ENCODE data around the gene RNU6-9. TPM values are rescaled to one million over a fixed set of nuclear protein-coding genes. Genes with fewer than 3 reads are reported as not detected.

RNU6-9 gene
- total and polyA plus RNA-seq, 2 donors = not detected

GRCh38 chr19:901216-902092, 8.2 kb downstream of the RNU6-9 start:
- Histone ChIP-seq H3K4me1 (ENCODE audit: control insufficient read depth in 2 of 2, insufficient read depth in 2 of 2, low read length in 2 of 2) (peaks cover 0 to 19% of the 10 kb centered on the region in 2 donors), H3K4me3 (ENCODE audit: low read length in 2 of 2) (no peak overlapping the region), H3K27ac (ENCODE audit: low read depth in 1 of 2, low read length in 1 of 2) (no peak overlapping the region), H3K27me3 (ENCODE audit: control insufficient read depth in 2 of 2, insufficient read depth in 1 of 2, low read length in 1 of 2) (no peaks in the 10 kb centered on the region), H3K9me3 (ENCODE audit: control insufficient read depth in 2 of 2, insufficient read depth in 1 of 2, low read length in 1 of 2) (no peaks in the 10 kb centered on the region), H3K36me3 (ENCODE audit: control insufficient read depth in 2 of 2, insufficient read depth in 2 of 2, low read length in 1 of 2) (peaks cover 39 to 42% of the 10 kb centered on the region in 2 donors)
- WGBS = 97% methylated on average over 27 of the region's 27 CpGs
- no peak for DNase-seq (ENCODE audit: low read depth in 6 of 9, low spot score in 9 of 9)

- no peak overlapping the region for H3K27ac ChIP-seq (ENCODE audit: low read depth in 1 of 2, low read length in 1 of 2)
- no peak for DNase-seq (ENCODE audit: low read depth in 6 of 9, low spot score in 9 of 9)
- H3K36me3 ChIP-seq (ENCODE audit: control insufficient read depth in 2 of 2, insufficient read depth in 2 of 2, low read length in 1 of 2) = peaks cover 34 to 38% of the 10 kb centered on the region in 2 donors
- no peaks in the 10 kb centered on the region for H3K27me3 ChIP-seq (ENCODE audit: control insufficient read depth in 2 of 2, insufficient read depth in 1 of 2, low read length in 1 of 2)
- H3K9me3 ChIP-seq (ENCODE audit: control insufficient read depth in 2 of 2, insufficient read depth in 1 of 2, low read length in 1 of 2) = no peaks in the 10 kb centered on the region
- H3K4me3 ChIP-seq (ENCODE audit: low read length in 2 of 2) = no peak overlapping the region
- 89% methylated on average over 7 of the region's 7 CpGs for WGBS
- peaks cover 0 to 25% of the 10 kb centered on the region in 2 donors for H3K4me1 ChIP-seq (ENCODE audit: control insufficient read depth in 2 of 2, insufficient read depth in 2 of 2, low read length in 2 of 2)
These were observed 8.7 kb downstream of the RNU6-9 start for GRCh38 chr19:902093-902370.

- Histone ChIP-seq H3K4me3 (ENCODE audit: low read length in 2 of 2) (no peak overlapping the region), H3K27ac (ENCODE audit: low read depth in 1 of 2, low read length in 1 of 2) (no peak overlapping the region), H3K27me3 (ENCODE audit: control insufficient read depth in 2 of 2, insufficient read depth in 1 of 2, low read length in 1 of 2) (no peaks in the 10 kb centered on the region), H3K36me3 (ENCODE audit: control insufficient read depth in 2 of 2, insufficient read depth in 2 of 2, low read length in 1 of 2) (peaks cover 29 to 32% of the 10 kb centered on the region in 2 donors), H3K4me1 (ENCODE audit: control insufficient read depth in 2 of 2, insufficient read depth in 2 of 2, low read length in 2 of 2) (peaks cover 0 to 31% of the 10 kb centered on the region in 2 donors), H3K9me3 (ENCODE audit: control insufficient read depth in 2 of 2, insufficient read depth in 1 of 2, low read length in 1 of 2) (no peaks in the 10 kb centered on the region)
- no peak for DNase-seq (ENCODE audit: low read depth in 6 of 9, low spot score in 9 of 9)
- 99% methylated on average over 14 of the region's 14 CpGs for WGBS
These were observed 9.4 kb downstream of the RNU6-9 start for GRCh38 chr19:902446-903226.

GRCh38 chr19:903266-903797, 10.0 kb downstream of the RNU6-9 start:
- H3K27ac ChIP-seq (ENCODE audit: low read depth in 1 of 2, low read length in 1 of 2) = no peak overlapping the region
- no peak for DNase-seq (ENCODE audit: low read depth in 6 of 9, low spot score in 9 of 9)
- no peak overlapping the region for H3K4me3 ChIP-seq (ENCODE audit: low read length in 2 of 2)
- 93% methylated on average over 32 of the region's 32 CpGs for WGBS
- no peaks in the 10 kb centered on the region for H3K9me3 ChIP-seq (ENCODE audit: control insufficient read depth in 2 of 2, insufficient read depth in 1 of 2, low read length in 1 of 2)
- H3K4me1 ChIP-seq (ENCODE audit: control insufficient read depth in 2 of 2, insufficient read depth in 2 of 2, low read length in 2 of 2) = peaks cover 0 to 37% of the 10 kb centered on the region in 2 donors
- no peaks in the 10 kb centered on the region for H3K27me3 ChIP-seq (ENCODE audit: control insufficient read depth in 2 of 2, insufficient read depth in 1 of 2, low read length in 1 of 2)
- H3K36me3 ChIP-seq (ENCODE audit: control insufficient read depth in 2 of 2, insufficient read depth in 2 of 2, low read length in 1 of 2) = peaks cover 28 to 29% of the 10 kb centered on the region in 2 donors

- Histone ChIP-seq H3K36me3 (ENCODE audit: control insufficient read depth in 2 of 2, insufficient read depth in 2 of 2, low read length in 1 of 2) (peaks cover 19 to 21% of the 10 kb centered on the region in 2 donors), H3K4me3 (ENCODE audit: low read length in 2 of 2) (no peak overlapping the region), H3K27ac (ENCODE audit: low read depth in 1 of 2, low read length in 1 of 2) (no peak overlapping the region), H3K27me3 (ENCODE audit: control insufficient read depth in 2 of 2, insufficient read depth in 1 of 2, low read length in 1 of 2) (no peaks in the 10 kb centered on the region), H3K9me3 (ENCODE audit: control insufficient read depth in 2 of 2, insufficient read depth in 1 of 2, low read length in 1 of 2) (peaks cover 0 to 6% of the 10 kb centered on the region in 2 donors), H3K4me1 (ENCODE audit: control insufficient read depth in 2 of 2, insufficient read depth in 2 of 2, low read length in 2 of 2) (peaks cover 9 to 37% of the 10 kb centered on the region in 2 donors)
- no peak for DNase-seq (ENCODE audit: low read depth in 6 of 9, low spot score in 9 of 9)
- 98% methylated on average over 8 of the region's 8 CpGs for WGBS
These were observed 11.3 kb downstream of the RNU6-9 start for GRCh38 chr19:904545-904944.

GRCh38 chr19:906480-906879, 13.2 kb downstream of the RNU6-9 start:
- 89% methylated on average over 7 of the region's 7 CpGs for WGBS
- no peak overlapping the region for H3K4me3 ChIP-seq (ENCODE audit: low read length in 2 of 2)
- DNase-seq (ENCODE audit: low read depth in 6 of 9, low spot score in 9 of 9) = no peak
- H3K27me3 ChIP-seq (ENCODE audit: control insufficient read depth in 2 of 2, insufficient read depth in 1 of 2, low read length in 1 of 2) = no peaks in the 10 kb centered on the region
- H3K9me3 ChIP-seq (ENCODE audit: control insufficient read depth in 2 of 2, insufficient read depth in 1 of 2, low read length in 1 of 2) = peaks cover 0 to 6% of the 10 kb centered on the region in 2 donors
- no peak overlapping the region for H3K27ac ChIP-seq (ENCODE audit: low read depth in 1 of 2, low read length in 1 of 2)
- H3K36me3 ChIP-seq (ENCODE audit: control insufficient read depth in 2 of 2, insufficient read depth in 2 of 2, low read length in 1 of 2) = peaks cover 5 to 7% of the 10 kb centered on the region in 2 donors
- peaks cover 19 to 44% of the 10 kb centered on the region in 2 donors for H3K4me1 ChIP-seq (ENCODE audit: control insufficient read depth in 2 of 2, insufficient read depth in 2 of 2, low read length in 2 of 2)

GRCh38 chr19:907183-907853, 14.0 kb downstream of the RNU6-9 start:
- Histone ChIP-seq H3K4me1 (ENCODE audit: control insufficient read depth in 2 of 2, insufficient read depth in 2 of 2, low read length in 2 of 2) (peaks cover 22 to 47% of the 10 kb centered on the region in 2 donors), H3K27me3 (ENCODE audit: control insufficient read depth in 2 of 2, insufficient read depth in 1 of 2, low read length in 1 of 2) (no peaks in the 10 kb centered on the region), H3K27ac (ENCODE audit: low read depth in 1 of 2, low read length in 1 of 2) (peak overlapping the region; percentile 40 to 64), H3K36me3 (ENCODE audit: control insufficient read depth in 2 of 2, insufficient read depth in 2 of 2, low read length in 1 of 2) (no peaks in the 10 kb centered on the region), H3K4me3 (ENCODE audit: low read length in 2 of 2) (no peak overlapping the region), H3K9me3 (ENCODE audit: control insufficient read depth in 2 of 2, insufficient read depth in 1 of 2, low read length in 1 of 2) (peaks cover 0 to 6% of the 10 kb centered on the region in 2 donors)
- 69% methylated on average over 14 of the region's 14 CpGs for WGBS
- DNase-seq (ENCODE audit: low read depth in 6 of 9, low spot score in 9 of 9) = no peak

- WGBS = 93% methylated on average over 54 of the region's 54 CpGs
- no peaks in the 10 kb centered on the region for H3K36me3 ChIP-seq (ENCODE audit: control insufficient read depth in 2 of 2, insufficient read depth in 2 of 2, low read length in 1 of 2)
- DNase-seq (ENCODE audit: low read depth in 6 of 9, low spot score in 9 of 9) = no peak
- peak overlapping the region in 1 of 2 donors; percentile 52 for H3K27ac ChIP-seq (ENCODE audit: low read depth in 1 of 2, low read length in 1 of 2)
- H3K9me3 ChIP-seq (ENCODE audit: control insufficient read depth in 2 of 2, insufficient read depth in 1 of 2, low read length in 1 of 2) = peaks cover 0 to 10% of the 10 kb centered on the region in 2 donors
- no peak overlapping the region for H3K4me3 ChIP-seq (ENCODE audit: low read length in 2 of 2)
- H3K4me1 ChIP-seq (ENCODE audit: control insufficient read depth in 2 of 2, insufficient read depth in 2 of 2, low read length in 2 of 2) = peaks cover 26 to 52% of the 10 kb centered on the region in 2 donors
- H3K27me3 ChIP-seq (ENCODE audit: control insufficient read depth in 2 of 2, insufficient read depth in 1 of 2, low read length in 1 of 2) = peaks cover 6 to 24% of the 10 kb centered on the region in 2 donors
These were observed 18.1 kb downstream of the RNU6-9 start for GRCh38 chr19:911197-912033.

All from thymus (tissue), 11 donors.